ENCODE results near the gene TBCD. TPM values are rescaled to one million over a fixed set of nuclear protein-coding genes. Genes with fewer than 3 reads are reported as not detected.

TBCD gene
- total and polyA plus RNA-seq, 9 of the 15 experiments (the other 6 are each of a cell fraction or from before 2014, with no cell fraction given) = 8.9 to 98.5 (median 28.0) TPM

DNA sequence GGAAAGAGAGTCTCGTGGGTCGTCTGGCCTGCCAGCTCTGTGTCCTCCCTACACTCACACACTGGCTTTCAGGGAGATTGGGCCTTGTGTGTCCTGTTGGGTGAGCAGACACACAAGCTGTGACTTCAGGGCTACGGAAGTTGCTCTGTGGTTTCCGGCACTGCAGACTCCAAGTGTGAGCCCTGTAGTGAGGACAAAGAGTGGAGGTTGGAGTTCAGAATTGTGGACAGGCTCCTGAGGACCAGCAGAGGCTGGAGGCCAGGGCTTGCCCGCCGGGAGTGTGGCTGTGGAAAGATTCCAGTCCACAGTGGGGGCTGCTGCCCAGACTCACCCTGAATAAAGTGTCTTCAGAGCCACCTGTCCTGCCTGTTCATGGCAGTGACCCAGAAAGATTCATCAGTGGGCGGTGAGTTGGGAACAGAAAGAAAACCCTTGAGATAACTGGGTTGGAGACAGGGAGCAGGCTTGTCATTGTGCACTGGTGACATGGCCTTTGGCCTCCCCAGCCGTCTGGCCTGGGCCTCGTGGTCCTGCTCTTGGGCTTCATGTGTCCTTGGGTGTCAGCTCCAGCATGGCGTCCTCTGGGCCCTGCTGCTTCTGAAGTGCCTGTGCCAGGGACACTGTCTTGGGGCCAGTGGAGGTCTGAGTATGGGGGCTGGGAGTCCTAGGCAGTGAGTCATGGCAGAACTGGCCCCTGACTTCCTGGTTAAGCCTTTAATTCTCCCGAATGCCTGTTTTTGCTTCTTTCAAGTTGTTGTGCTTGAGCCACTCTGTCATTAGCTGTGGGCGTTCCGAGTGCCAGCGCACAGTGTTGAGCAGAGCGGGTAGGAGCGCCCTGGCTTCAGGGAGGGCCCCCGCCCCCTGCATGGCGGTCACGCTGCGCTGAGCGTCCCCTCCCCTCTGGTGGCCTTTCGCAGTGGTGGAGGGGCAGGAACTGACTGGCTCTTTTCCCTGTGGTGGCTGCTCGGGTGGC is 107.9 kb downstream of the TBCD start (continued):
- TF ChIP-seq RBM17 (IDR thresholded peaks at IDR 0.05; ENCODE audit: borderline replicate concordance, low read depth, low read length) (no peak), MYC (IDR thresholded peaks at IDR 0.05; ENCODE audit: low read depth, low read length) (peak; percentile 48; the same call in 1 of the 2 replicates), MYC (CRISPR knock-in tag; IDR thresholded peaks at IDR 0.05; ENCODE audit: borderline replicate concordance, low read depth) (no peak), NR2C2 (CRISPR knock-in tag; IDR thresholded peaks at IDR 0.05) (no peak), NR2C2 (tag; IDR thresholded peaks at IDR 0.05) (peak; percentile 72), ELF1 (tag; IDR thresholded peaks at IDR 0.05) (peak; percentile 48), HDGF (IDR thresholded peaks at IDR 0.05) (no peak), SMARCA4 (IDR thresholded peaks at IDR 0.05) (0 out of 2 replicates have a peak, but pooled peaks have one; percentile 27)
- TF ChIP-seq, protein P1, sequence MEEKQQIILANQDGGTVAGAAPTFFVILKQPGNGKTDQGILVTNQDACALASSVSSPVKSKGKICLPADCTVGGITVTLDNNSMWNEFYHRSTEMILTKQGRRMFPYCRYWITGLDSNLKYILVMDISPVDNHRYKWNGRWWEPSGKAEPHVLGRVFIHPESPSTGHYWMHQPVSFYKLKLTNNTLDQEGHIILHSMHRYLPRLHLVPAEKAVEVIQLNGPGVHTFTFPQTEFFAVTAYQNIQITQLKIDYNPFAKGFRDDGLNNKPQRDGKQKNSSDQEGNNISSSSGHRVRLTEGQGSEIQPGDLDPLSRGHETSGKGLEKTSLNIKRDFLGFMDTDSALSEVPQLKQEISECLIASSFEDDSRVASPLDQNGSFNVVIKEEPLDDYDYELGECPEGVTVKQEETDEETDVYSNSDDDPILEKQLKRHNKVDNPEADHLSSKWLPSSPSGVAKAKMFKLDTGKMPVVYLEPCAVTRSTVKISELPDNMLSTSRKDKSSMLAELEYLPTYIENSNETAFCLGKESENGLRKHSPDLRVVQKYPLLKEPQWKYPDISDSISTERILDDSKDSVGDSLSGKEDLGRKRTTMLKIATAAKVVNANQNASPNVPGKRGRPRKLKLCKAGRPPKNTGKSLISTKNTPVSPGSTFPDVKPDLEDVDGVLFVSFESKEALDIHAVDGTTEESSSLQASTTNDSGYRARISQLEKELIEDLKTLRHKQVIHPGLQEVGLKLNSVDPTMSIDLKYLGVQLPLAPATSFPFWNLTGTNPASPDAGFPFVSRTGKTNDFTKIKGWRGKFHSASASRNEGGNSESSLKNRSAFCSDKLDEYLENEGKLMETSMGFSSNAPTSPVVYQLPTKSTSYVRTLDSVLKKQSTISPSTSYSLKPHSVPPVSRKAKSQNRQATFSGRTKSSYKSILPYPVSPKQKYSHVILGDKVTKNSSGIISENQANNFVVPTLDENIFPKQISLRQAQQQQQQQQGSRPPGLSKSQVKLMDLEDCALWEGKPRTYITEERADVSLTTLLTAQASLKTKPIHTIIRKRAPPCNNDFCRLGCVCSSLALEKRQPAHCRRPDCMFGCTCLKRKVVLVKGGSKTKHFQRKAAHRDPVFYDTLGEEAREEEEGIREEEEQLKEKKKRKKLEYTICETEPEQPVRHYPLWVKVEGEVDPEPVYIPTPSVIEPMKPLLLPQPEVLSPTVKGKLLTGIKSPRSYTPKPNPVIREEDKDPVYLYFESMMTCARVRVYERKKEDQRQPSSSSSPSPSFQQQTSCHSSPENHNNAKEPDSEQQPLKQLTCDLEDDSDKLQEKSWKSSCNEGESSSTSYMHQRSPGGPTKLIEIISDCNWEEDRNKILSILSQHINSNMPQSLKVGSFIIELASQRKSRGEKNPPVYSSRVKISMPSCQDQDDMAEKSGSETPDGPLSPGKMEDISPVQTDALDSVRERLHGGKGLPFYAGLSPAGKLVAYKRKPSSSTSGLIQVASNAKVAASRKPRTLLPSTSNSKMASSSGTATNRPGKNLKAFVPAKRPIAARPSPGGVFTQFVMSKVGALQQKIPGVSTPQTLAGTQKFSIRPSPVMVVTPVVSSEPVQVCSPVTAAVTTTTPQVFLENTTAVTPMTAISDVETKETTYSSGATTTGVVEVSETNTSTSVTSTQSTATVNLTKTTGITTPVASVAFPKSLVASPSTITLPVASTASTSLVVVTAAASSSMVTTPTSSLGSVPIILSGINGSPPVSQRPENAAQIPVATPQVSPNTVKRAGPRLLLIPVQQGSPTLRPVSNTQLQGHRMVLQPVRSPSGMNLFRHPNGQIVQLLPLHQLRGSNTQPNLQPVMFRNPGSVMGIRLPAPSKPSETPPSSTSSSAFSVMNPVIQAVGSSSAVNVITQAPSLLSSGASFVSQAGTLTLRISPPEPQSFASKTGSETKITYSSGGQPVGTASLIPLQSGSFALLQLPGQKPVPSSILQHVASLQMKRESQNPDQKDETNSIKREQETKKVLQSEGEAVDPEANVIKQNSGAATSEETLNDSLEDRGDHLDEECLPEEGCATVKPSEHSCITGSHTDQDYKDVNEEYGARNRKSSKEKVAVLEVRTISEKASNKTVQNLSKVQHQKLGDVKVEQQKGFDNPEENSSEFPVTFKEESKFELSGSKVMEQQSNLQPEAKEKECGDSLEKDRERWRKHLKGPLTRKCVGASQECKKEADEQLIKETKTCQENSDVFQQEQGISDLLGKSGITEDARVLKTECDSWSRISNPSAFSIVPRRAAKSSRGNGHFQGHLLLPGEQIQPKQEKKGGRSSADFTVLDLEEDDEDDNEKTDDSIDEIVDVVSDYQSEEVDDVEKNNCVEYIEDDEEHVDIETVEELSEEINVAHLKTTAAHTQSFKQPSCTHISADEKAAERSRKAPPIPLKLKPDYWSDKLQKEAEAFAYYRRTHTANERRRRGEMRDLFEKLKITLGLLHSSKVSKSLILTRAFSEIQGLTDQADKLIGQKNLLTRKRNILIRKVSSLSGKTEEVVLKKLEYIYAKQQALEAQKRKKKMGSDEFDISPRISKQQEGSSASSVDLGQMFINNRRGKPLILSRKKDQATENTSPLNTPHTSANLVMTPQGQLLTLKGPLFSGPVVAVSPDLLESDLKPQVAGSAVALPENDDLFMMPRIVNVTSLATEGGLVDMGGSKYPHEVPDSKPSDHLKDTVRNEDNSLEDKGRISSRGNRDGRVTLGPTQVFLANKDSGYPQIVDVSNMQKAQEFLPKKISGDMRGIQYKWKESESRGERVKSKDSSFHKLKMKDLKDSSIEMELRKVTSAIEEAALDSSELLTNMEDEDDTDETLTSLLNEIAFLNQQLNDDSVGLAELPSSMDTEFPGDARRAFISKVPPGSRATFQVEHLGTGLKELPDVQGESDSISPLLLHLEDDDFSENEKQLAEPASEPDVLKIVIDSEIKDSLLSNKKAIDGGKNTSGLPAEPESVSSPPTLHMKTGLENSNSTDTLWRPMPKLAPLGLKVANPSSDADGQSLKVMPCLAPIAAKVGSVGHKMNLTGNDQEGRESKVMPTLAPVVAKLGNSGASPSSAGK (IDR thresholded peaks at IDR 0.05) = peak; percentile 35; the same call in 1 of the 2 replicates
- TF ChIP-seq, protein P2, sequence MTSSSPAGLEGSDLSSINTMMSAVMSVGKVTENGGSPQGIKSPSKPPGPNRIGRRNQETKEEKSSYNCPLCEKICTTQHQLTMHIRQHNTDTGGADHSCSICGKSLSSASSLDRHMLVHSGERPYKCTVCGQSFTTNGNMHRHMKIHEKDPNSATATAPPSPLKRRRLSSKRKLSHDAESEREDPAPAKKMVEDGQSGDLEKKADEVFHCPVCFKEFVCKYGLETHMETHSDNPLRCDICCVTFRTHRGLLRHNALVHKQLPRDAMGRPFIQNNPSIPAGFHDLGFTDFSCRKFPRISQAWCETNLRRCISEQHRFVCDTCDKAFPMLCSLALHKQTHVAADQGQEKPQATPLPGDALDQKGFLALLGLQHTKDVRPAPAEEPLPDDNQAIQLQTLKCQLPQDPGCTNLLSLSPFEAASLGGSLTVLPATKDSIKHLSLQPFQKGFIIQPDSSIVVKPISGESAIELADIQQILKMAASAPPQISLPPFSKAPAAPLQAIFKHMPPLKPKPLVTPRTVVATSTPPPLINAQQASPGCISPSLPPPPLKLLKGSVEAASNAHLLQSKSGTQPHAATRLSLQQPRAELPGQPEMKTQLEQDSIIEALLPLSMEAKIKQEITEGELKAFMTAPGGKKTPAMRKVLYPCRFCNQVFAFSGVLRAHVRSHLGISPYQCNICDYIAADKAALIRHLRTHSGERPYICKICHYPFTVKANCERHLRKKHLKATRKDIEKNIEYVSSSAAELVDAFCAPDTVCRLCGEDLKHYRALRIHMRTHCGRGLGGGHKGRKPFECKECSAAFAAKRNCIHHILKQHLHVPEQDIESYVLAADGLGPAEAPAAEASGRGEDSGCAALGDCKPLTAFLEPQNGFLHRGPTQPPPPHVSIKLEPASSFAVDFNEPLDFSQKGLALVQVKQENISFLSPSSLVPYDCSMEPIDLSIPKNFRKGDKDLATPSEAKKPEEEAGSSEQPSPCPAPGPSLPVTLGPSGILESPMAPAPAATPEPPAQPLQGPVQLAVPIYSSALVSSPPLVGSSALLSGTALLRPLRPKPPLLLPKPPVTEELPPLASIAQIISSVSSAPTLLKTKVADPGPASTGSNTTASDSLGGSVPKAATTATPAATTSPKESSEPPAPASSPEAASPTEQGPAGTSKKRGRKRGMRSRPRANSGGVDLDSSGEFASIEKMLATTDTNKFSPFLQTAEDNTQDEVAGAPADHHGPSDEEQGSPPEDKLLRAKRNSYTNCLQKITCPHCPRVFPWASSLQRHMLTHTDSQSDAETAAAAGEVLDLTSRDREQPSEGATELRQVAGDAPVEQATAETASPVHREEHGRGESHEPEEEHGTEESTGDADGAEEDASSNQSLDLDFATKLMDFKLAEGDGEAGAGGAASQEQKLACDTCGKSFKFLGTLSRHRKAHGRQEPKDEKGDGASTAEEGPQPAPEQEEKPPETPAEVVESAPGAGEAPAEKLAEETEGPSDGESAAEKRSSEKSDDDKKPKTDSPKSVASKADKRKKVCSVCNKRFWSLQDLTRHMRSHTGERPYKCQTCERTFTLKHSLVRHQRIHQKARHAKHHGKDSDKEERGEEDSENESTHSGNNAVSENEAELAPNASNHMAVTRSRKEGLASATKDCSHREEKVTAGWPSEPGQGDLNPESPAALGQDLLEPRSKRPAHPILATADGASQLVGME (CRISPR knock-in tag; IDR thresholded peaks at IDR 0.05) = no peak
